MM.1S (cell line): Measurements from ENCODE around the gene MYO10.

Source experiments
- EZH2 ChIP-seq: fragments of 300-600 bp; sonication (generic); optimal IDR thresholded peaks from 2 replicates; pipeline ENCODE3; 2017; ENCODE audit warnings: low read depth, mild to moderate bottlenecking, antibody characterized with exemption, low read length, mixed read lengths
- EZH2phosphoT487 ChIP-seq: fragments of 300-600 bp; sonication (generic); IDR thresholded peaks from 2 replicates; pipeline ENCODE4 v1.6.1; 2018; ENCODE audit warnings: antibody characterized with exemption, low read length
- TF ChIP-seq, protein P1 (sequence below): fragments of 300-600 bp; sonication (generic); IDR thresholded peaks from 2 replicates; pipeline ENCODE4 v1.5.1; 2016; ENCODE audit warnings: antibody characterized with exemption, low read length, mixed read lengths

DNA sequence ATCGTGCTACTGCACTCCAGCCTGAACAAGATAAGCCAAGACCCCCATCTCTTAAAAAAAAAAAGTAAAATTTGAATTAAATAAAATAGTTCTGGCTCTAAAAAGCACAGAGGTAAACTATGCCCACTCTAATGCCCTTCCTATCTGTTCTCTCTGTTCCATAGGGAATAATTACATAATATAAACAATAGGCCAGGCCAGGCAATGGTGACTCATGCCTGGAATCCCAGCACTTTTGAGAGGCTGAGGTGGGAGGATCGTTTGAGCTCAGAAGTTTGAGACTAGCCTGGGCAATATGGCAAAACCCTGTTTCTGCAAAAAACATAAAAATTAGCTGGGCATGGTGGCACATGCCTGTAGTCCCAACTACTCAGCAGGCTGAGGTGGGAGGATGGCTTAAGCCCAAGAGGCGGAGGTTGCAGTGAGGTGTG lies 47.4 kb downstream of the MYO10 start:
- TF ChIP-seq, protein P1, sequence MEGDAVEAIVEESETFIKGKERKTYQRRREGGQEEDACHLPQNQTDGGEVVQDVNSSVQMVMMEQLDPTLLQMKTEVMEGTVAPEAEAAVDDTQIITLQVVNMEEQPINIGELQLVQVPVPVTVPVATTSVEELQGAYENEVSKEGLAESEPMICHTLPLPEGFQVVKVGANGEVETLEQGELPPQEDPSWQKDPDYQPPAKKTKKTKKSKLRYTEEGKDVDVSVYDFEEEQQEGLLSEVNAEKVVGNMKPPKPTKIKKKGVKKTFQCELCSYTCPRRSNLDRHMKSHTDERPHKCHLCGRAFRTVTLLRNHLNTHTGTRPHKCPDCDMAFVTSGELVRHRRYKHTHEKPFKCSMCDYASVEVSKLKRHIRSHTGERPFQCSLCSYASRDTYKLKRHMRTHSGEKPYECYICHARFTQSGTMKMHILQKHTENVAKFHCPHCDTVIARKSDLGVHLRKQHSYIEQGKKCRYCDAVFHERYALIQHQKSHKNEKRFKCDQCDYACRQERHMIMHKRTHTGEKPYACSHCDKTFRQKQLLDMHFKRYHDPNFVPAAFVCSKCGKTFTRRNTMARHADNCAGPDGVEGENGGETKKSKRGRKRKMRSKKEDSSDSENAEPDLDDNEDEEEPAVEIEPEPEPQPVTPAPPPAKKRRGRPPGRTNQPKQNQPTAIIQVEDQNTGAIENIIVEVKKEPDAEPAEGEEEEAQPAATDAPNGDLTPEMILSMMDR: no peak
- TF ChIP-seq EZH2: no peak
- TF ChIP-seq EZH2phosphoT487: no peak
